ENCODE measurements around the gene LSR. TPM values are rescaled to one million over a fixed set of nuclear protein-coding genes. Genes with fewer than 3 reads are reported as not detected.

Gene LSR
- total and polyA plus RNA-seq, 2 donors from 2014 or later = 37.9 to 87.2 TPM

DNA sequence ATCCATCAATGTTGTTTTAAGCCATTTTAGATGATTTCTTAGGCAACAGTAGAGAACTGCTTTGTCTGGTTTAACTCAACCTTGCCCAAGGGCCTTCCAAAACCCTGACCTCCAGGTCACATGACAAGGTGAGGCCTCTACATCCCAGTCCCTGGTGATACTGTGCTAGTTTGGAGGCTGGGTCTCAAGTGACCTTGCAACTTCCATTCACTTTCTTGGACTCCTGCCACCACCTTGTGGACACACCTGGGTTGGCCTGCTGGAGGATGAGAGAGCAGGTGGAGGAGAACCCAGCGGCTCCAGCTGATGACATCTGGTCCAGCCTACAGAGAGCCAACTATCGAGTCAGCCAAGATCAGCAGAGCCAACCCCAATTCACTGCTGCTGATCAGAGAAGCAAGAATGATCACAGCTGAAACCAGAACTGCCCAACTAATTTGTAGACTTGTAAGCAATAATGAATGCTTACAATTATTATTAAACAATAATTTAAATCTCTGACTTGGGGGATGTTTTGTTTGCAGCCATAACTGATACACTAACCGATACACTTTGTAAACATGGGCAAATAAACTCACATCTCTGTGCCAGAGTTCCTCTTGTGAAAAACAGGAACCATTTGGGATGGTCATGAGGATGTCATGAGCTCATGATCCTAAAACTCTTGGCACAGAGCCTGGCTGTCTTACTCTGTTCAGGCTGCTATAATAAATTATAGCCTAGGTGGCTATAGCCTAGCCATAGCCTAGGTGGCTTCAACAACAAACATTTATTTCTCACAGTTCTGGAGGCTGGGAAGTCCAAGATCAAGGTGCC, 31.8 kb upstream of the LSR start:
- FAIRE-seq (no peak), DNase-seq (no peak)
- H3K4me3 ChIP-seq (ENCODE audit: low read length in 3 of 3) = no peak overlapping the region
- H3K27me3 ChIP-seq (ENCODE audit: control insufficient read depth, insufficient read depth, low read length) = no peaks in the 10 kb centered on the region
- TF ChIP-seq, protein P1, sequence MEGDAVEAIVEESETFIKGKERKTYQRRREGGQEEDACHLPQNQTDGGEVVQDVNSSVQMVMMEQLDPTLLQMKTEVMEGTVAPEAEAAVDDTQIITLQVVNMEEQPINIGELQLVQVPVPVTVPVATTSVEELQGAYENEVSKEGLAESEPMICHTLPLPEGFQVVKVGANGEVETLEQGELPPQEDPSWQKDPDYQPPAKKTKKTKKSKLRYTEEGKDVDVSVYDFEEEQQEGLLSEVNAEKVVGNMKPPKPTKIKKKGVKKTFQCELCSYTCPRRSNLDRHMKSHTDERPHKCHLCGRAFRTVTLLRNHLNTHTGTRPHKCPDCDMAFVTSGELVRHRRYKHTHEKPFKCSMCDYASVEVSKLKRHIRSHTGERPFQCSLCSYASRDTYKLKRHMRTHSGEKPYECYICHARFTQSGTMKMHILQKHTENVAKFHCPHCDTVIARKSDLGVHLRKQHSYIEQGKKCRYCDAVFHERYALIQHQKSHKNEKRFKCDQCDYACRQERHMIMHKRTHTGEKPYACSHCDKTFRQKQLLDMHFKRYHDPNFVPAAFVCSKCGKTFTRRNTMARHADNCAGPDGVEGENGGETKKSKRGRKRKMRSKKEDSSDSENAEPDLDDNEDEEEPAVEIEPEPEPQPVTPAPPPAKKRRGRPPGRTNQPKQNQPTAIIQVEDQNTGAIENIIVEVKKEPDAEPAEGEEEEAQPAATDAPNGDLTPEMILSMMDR (IDR thresholded peaks at IDR 0.05; ENCODE audit: borderline replicate concordance, extremely low read depth, insufficient read depth) = no peak
- no peak overlapping the region for H3K9ac ChIP-seq (ENCODE audit: low read length in 3 of 3)
- peak overlapping the region in 1 of 2 donors; percentile 36 for H3K27ac ChIP-seq (ENCODE audit: low read depth in 2 of 2, low read length in 2 of 2)
- H3K9me3 ChIP-seq (ENCODE audit: control insufficient read depth in 2 of 3, insufficient read depth in 1 of 3, low read length in 3 of 3) = peaks cover 0 to 4% (median 0%) of the 10 kb centered on the region in 3 donors
- H3K4me1 ChIP-seq (ENCODE audit: control insufficient read depth in 2 of 3, insufficient read depth in 2 of 3, low read depth in 1 of 3, low read length in 3 of 3) = peaks cover 0 to 8% (median 0%) of the 10 kb centered on the region in 3 donors
- H3K36me3 ChIP-seq (ENCODE audit: control insufficient read depth in 2 of 3, insufficient read depth in 3 of 3, low read length in 3 of 3) = no peaks in the 10 kb centered on the region
- intact Hi-C loops (cut with DNase I) = no loop called here

- Histone ChIP-seq H3K4me3 (ENCODE audit: low read length in 3 of 3) (no peak overlapping the region), H3K27ac (ENCODE audit: low read depth in 2 of 2, low read length in 2 of 2) (peak overlapping the region in 1 of 2 donors; percentile 36), H3K9me3 (ENCODE audit: control insufficient read depth in 2 of 3, insufficient read depth in 1 of 3, low read length in 3 of 3) (peaks cover 0 to 4% (median 0%) of the 10 kb centered on the region in 3 donors), H3K9ac (ENCODE audit: low read length in 3 of 3) (no peak overlapping the region), H3K36me3 (ENCODE audit: control insufficient read depth in 2 of 3, insufficient read depth in 3 of 3, low read length in 3 of 3) (no peaks in the 10 kb centered on the region), H3K4me1 (ENCODE audit: control insufficient read depth in 2 of 3, insufficient read depth in 2 of 3, low read depth in 1 of 3, low read length in 3 of 3) (peaks cover 0 to 8% (median 0%) of the 10 kb centered on the region in 3 donors), H3K27me3 (ENCODE audit: control insufficient read depth, insufficient read depth, low read length) (no peaks in the 10 kb centered on the region)
- DNase-seq = no peak
- intact Hi-C loops (cut with DNase I) = no loop called here
- FAIRE-seq = no peak
- TF ChIP-seq, protein P1 (IDR thresholded peaks at IDR 0.05; ENCODE audit: borderline replicate concordance, extremely low read depth, insufficient read depth) = no peak
Measured at GRCh38 chr19:35217649-35217990, 31.2 kb upstream of the LSR start.

DNA sequence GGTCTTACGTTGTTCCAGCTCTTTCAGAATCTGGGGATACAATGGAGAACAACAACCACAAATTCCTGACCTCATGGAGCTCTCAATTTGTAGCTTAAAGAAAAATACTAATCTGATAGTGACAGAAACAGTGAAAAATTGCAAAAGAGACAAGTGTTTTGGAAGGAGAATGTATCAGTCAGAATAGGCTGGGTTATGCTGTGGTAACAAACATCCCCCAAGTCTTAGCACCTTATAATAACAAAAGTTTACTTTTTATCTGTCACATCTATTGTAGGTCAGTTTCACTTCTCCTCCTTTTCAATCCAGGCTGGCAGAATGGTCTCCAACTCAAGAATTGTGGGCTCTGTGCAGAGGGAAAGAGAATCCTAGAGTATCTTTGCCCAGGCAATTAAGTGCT, 29.8 kb upstream of the LSR start:
- FAIRE-seq (no peak), DNase-seq (no peak)
- H3K4me1 ChIP-seq (ENCODE audit: control insufficient read depth in 2 of 3, insufficient read depth in 2 of 3, low read depth in 1 of 3, low read length in 3 of 3) = peaks cover 0 to 5% (median 0%) of the 10 kb centered on the region in 3 donors
- H3K27me3 ChIP-seq (ENCODE audit: control insufficient read depth, insufficient read depth, low read length) = no peaks in the 10 kb centered on the region
- H3K9me3 ChIP-seq (ENCODE audit: control insufficient read depth in 2 of 3, insufficient read depth in 1 of 3, low read length in 3 of 3) = peaks cover 0 to 4% (median 3%) of the 10 kb centered on the region in 3 donors
- no peak overlapping the region for H3K9ac ChIP-seq (ENCODE audit: low read length in 3 of 3)
- no peaks in the 10 kb centered on the region for H3K36me3 ChIP-seq (ENCODE audit: control insufficient read depth in 2 of 3, insufficient read depth in 3 of 3, low read length in 3 of 3)
- H3K27ac ChIP-seq (ENCODE audit: low read depth in 2 of 2, low read length in 2 of 2) = no peak overlapping the region
- intact Hi-C loops (cut with DNase I) = no loop called here
- TF ChIP-seq, protein P1 (IDR thresholded peaks at IDR 0.05; ENCODE audit: borderline replicate concordance, extremely low read depth, insufficient read depth) = no peak
- H3K4me3 ChIP-seq (ENCODE audit: low read length in 3 of 3) = no peak overlapping the region
